ENCODE results near the gene RBM20. TPM values are rescaled to one million over a fixed set of nuclear protein-coding genes. Genes with fewer than 3 reads are reported as not detected.

The RBM20 gene
- total RNA-seq = under 1 TPM; 0.04 to 0.29 (median 0.06) TPM
- long read RNA-seq = 0 reads

- TF ChIP-seq CTCF (IDR thresholded peaks at IDR 0.05) (no peak), POLR2A (IDR thresholded peaks at IDR 0.05) (no peak)
- DNase-seq = peak; percentile 36 to 63 (median 58)
- H3K27me3 ChIP-seq = peaks cover 6 to 38% of the 10 kb centered on the region in 2 donors
These were observed at the start of gene RBM20 for GRCh38 chr10:110643653-110644597. Gene RBM20 (plus strand): TSS chr10:110644336. CDS start chr10:110644455, 119 bp downstream.

DNA sequence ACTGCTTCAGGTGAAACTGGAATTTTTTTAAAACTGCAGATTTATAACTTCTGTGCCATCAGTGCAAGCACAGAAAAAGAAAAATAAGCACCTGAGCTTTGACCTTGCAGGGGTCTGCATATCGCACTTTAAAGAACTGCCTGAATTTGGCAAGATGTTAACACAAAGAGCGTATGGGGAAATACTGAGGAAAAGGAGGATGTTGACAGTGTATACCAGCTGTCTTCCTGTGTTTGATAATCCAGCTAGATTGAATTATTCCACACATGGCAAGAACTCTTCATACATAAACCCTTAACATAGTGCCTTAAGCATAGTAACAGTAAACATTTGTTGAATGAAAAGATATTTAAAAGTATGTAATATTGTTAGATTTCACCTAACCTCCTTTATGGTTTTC, 46.7 kb upstream of the RBM20 start:
- Histone ChIP-seq H3K36me3 (peaks cover 0 to 55% (median 20%) of the 10 kb centered on the region in 4 donors), H3K27ac (no peak overlapping the region), H3K4me3 (no peak overlapping the region), H3K9me3 (no peaks in the 10 kb centered on the region), H3K4me1 (no peaks in the 10 kb centered on the region), H3K27me3 (no peaks in the 10 kb centered on the region)
- 70% methylated on average over 2 of the region's 2 CpGs for WGBS (ENCODE audit: insufficient coverage, low coverage, low lambda C conversion rate, missing lambda C conversion rate)
- ATAC-seq (no peak), DNase-seq (no peak)
- no peak for TF ChIP-seq POLR2A (IDR thresholded peaks at IDR 0.05)
- TF ChIP-seq CTCF (IDR thresholded peaks at IDR 0.05) = no peak
- intact Hi-C loops (cut with DNase I) = no loop called here

More at GRCh38 chr10:110643653-110644597, at the start of gene RBM20:
- peaks cover 0 to 16% (median 3%) of the 10 kb centered on the region in 4 donors for H3K4me1 ChIP-seq
- WGBS (ENCODE audit: insufficient coverage, low coverage, low lambda C conversion rate, missing lambda C conversion rate) = 0% methylated on average over 11 of the region's 106 CpGs
- peak within 1 kb of the TSS; percentile 43 to 57 (median 47) for H3K4me3 ChIP-seq
- ATAC-seq = peak; percentile 75 to 93 (median 86)
- no peak within 1 kb of the TSS for H3K27ac ChIP-seq
- H3K9me3 ChIP-seq = no peaks in the 10 kb centered on the region
- H3K36me3 ChIP-seq = no peaks in the 10 kb centered on the region
- intact Hi-C loops (cut with DNase I) = no loop called here

GRCh38 chr10:110600487-110601101, 43.5 kb upstream of the RBM20 start:
- Histone ChIP-seq H3K36me3 (peaks cover 0 to 61% (median 28%) of the 10 kb centered on the region in 4 donors), H3K4me3 (no peak overlapping the region), H3K4me1 (no peaks in the 10 kb centered on the region), H3K27ac (no peak overlapping the region), H3K9me3 (no peaks in the 10 kb centered on the region), H3K27me3 (no peaks in the 10 kb centered on the region)
- intact Hi-C loops (cut with DNase I) = no loop called here
- TF ChIP-seq CTCF (IDR thresholded peaks at IDR 0.05) (peak; percentile 32 to 66 (median 51)), POLR2A (IDR thresholded peaks at IDR 0.05) (no peak)
- ATAC-seq = peak; percentile 50 to 67 (median 56)
- WGBS (ENCODE audit: insufficient coverage, low coverage, low lambda C conversion rate, missing lambda C conversion rate) = 72% methylated on average over 2 of the region's 2 CpGs
- DNase-seq = no peak

DNA sequence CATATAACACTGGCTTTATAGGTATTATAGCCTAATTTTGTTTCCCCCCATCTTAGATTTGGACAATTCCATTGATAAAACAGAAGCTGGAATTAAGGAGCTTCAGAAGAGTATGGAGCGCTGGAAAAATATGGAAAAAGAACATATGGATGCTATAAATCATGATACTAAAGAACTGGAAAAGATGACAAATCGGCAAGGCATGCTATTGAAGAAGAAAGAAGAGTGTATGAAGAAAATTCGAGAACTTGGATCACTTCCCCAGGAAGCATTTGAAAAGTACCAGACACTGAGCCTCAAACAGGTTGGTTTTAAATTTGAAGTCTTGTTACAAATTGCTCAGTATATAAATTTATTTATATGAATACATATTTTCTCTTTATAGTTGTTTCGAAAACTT, 42.6 kb upstream of the RBM20 start:
- no peaks in the 10 kb centered on the region for H3K4me1 ChIP-seq
- no peaks in the 10 kb centered on the region for H3K9me3 ChIP-seq
- H3K27me3 ChIP-seq = no peaks in the 10 kb centered on the region
- H3K27ac ChIP-seq = no peak overlapping the region
- intact Hi-C loops (cut with DNase I) = no loop called here
- TF ChIP-seq POLR2A (IDR thresholded peaks at IDR 0.05) (no peak), CTCF (IDR thresholded peaks at IDR 0.05) (no peak)
- DNase-seq (no peak), ATAC-seq (no peak)
- peaks cover 0 to 71% (median 30%) of the 10 kb centered on the region in 4 donors for H3K36me3 ChIP-seq
- WGBS (ENCODE audit: insufficient coverage, low coverage, low lambda C conversion rate, missing lambda C conversion rate) = 89% methylated on average over 4 of the region's 4 CpGs
- H3K4me3 ChIP-seq = no peak overlapping the region
